ENCODE measurements around the gene NRG2. TPM values are rescaled to one million over a fixed set of nuclear protein-coding genes. Genes with fewer than 3 reads are reported as not detected.

The NRG2 gene
- total and polyA plus RNA-seq, 2 of the 8 experiments (the other 6 are each of a cell fraction or from before 2014, with no cell fraction given) = 0.27 to 0.54 TPM

GRCh38 chr5:139863855-139864558 lies 179.1 kb downstream of the NRG2 start:
- Histone ChIP-seq H2AK5ac (ENCODE audit: low read depth, low read length) (no peak overlapping the region), H3K9ac (replicated peaks in 1 of 4; ENCODE audit: extremely low read depth in 1 of 4, low read depth in 3 of 4, low read length in 3 of 4) (no peak overlapping the region), H3K9me3 (ENCODE audit: insufficient read depth in 2 of 2, low read depth in 1 of 2, low read length in 1 of 2) (no peaks in the 10 kb centered on the region), H3K56ac (replicated peaks; ENCODE audit: insufficient read length, low read depth, low read length) (no peak overlapping the region), H3K4me1 (replicated peaks in 1 of 4; ENCODE audit: control insufficient read depth in 3 of 4, insufficient read depth in 4 of 4, low read length in 3 of 4) (no peaks in the 10 kb centered on the region), H3K23me2 (ENCODE audit: low read depth, low read length) (no peaks in the 10 kb centered on the region; the same call in 1 of the 2 replicates), H3K36me3 (ENCODE audit: control insufficient read depth in 2 of 4, insufficient read depth in 4 of 4, low read length in 3 of 4) (no peaks in the 10 kb centered on the region), H2BK12ac (ENCODE audit: low read depth, low read length) (no peak overlapping the region), H4K5ac (ENCODE audit: insufficient read length, low read depth, low read length) (no peak overlapping the region), H3K18ac (ENCODE audit: extremely low read depth, low read length) (no peak overlapping the region), H4K91ac (replicated peaks; ENCODE audit: insufficient read length, low read length) (no peak overlapping the region), H3K14ac (ENCODE audit: insufficient read length) (no peak overlapping the region), H3K27ac (ENCODE audit: low read depth, low read length) (no peak overlapping the region), H2BK15ac (ENCODE audit: low read length) (no peak overlapping the region), H2AFZ (ENCODE audit: low read length) (no peak overlapping the region), H2BK120ac (replicated peaks; ENCODE audit: low read depth, low read length) (no peak overlapping the region), H3K79me2 (ENCODE audit: control insufficient read depth in 1 of 2, insufficient read depth in 2 of 2, low read length in 2 of 2) (no peaks in the 10 kb centered on the region), H4K20me1 (replicated peaks in 1 of 2; ENCODE audit: control insufficient read depth in 1 of 2, insufficient read depth in 2 of 2, low read length in 2 of 2) (no peaks in the 10 kb centered on the region), H3K79me1 (ENCODE audit: low read depth, low read length) (no peaks in the 10 kb centered on the region), H3K4me3 (ENCODE audit: extremely low read depth in 1 of 4, insufficient read depth in 2 of 4, low read depth in 3 of 4, low read length in 4 of 4) (no peak overlapping the region), H3K4me2 (ENCODE audit: insufficient read depth in 1 of 2, low read depth in 2 of 2, low read length in 2 of 2) (no peak overlapping the region), H4K8ac (ENCODE audit: extremely low read depth, insufficient read depth, low read length) (no peak overlapping the region), H3K23ac (ENCODE audit: insufficient read length) (no peak overlapping the region), H3K27me3 (replicated peaks in 1 of 4; ENCODE audit: control insufficient read depth in 3 of 4, extremely low read depth in 1 of 4, insufficient read depth in 3 of 4, low read length in 3 of 4) (no peaks in the 10 kb centered on the region), H2BK5ac (ENCODE audit: low read depth, low read length) (no peak overlapping the region), H2BK20ac (ENCODE audit: low read length) (no peak overlapping the region), H3K4ac (replicated peaks; ENCODE audit: insufficient read length, low read depth, low read length) (no peak overlapping the region)
- FAIRE-seq = peak; percentile 73
- peak in 1 of 2 experiments; percentile 89 for DNase-seq (ENCODE audit: low read depth in 1 of 2, low spot score in 2 of 2)
- ChIA-PET POLR2A (ENCODE audit: partially characterized antibody) (no interaction called here), CTCF (ENCODE audit: partially characterized antibody) (interaction anchor here (0.6 to 13.2 kb wide), 39 partner anchors 8 to 367 kb away, joined by 3 to 173 read pairs (median 5); no protein-coding TSS in a partner anchor)
- 28% methylated on average over 4 of the region's 5 CpGs; no CpG with 5 or more reads in 1 of the 2 experiments for WGBS, 2 experiments (ENCODE audit: extremely low coverage in 1 of 2, insufficient coverage in 1 of 2, insufficient read length in 1 of 2, insufficient replicate concordance in 2 of 2, low coverage in 1 of 2, low lambda C conversion rate in 2 of 2, missing lambda C conversion rate in 1 of 2)
- peak; percentile 72 to 89 (median 84) for TF ChIP-seq CTCF (IDR thresholded peaks at IDR 0.05; ENCODE audit: control extremely low read depth in 1 of 3, insufficient read depth in 1 of 3, low read depth in 1 of 3, low read length in 3 of 3)
- peak; percentile 79 to 86 for TF ChIP-seq RAD21 (IDR thresholded peaks at IDR 0.05 in 1 of 2, conservative IDR thresholded peaks at IDR 0.05 in 1 of 2; ENCODE audit: low read depth in 2 of 2, low read length in 2 of 2)
- TF ChIP-seq KDM4A (IDR thresholded peaks at IDR 0.05; ENCODE audit: low read depth, low read length, severe bottlenecking) = no peak
- no peak for TF ChIP-seq TCF12 (IDR thresholded peaks at IDR 0.05; ENCODE audit: low read depth, low read length)
- TF ChIP-seq YY1 (IDR thresholded peaks at IDR 0.05; ENCODE audit: low read depth, low read length) = peak; percentile 90
- no peak for TF ChIP-seq MAX (IDR thresholded peaks at IDR 0.05)
- no peak for TF ChIP-seq SP4 (IDR thresholded peaks at IDR 0.05; ENCODE audit: low read length)
- no peak for TF ChIP-seq POU5F1 (IDR thresholded peaks at IDR 0.05; ENCODE audit: low read depth, low read length)
- no peak for TF ChIP-seq BRCA1 (IDR thresholded peaks at IDR 0.05; ENCODE audit: low read depth, low read length)
- TF ChIP-seq NANOG (IDR thresholded peaks at IDR 0.05; ENCODE audit: insufficient read depth, low read depth, low read length, poor library complexity, severe bottlenecking) = no peak

Data from H1 (cell line).